HepG2 (cell line): ENCODE data around the gene CPT1C. TPM values are rescaled to one million over a fixed set of nuclear protein-coding genes. Genes with fewer than 3 reads are reported as not detected.

Source experiments
- AFF4 ChIP-seq: sonication (generic); formaldehyde crosslinking; IDR thresholded peaks from 2 replicates; pipeline ENCODE4 v1.4.0; 2020; ENCODE audit warnings: missing genetic modification reagents
- ATF7 ChIP-seq, 2 experiments: fragments of 450-650 bp in 1 of 2; sonication (generic) in 1 of 2; formaldehyde crosslinking in 1 of 2; IDR thresholded peaks; 2 replicates each; pipeline versions ENCODE4 v1.4.0 to v1.6.1; 2016 to 2020; ENCODE audit warnings: antibody characterized with exemption in 1 of 2, mild to moderate bottlenecking in 1 of 2, missing genetic modification reagents in 1 of 2
- FOXC1 ChIP-seq: sonication (generic); formaldehyde crosslinking; IDR thresholded peaks from 2 replicates; pipeline ENCODE4 v1.8.0; 2022; ENCODE audit warnings: mild to moderate bottlenecking, missing genetic modification reagents, borderline replicate concordance
- GFI1 ChIP-seq: sonication (generic); formaldehyde crosslinking; IDR thresholded peaks from 2 replicates; pipeline ENCODE4 v1.5.0; 2020; ENCODE audit warnings: missing genetic modification reagents, mild to moderate bottlenecking, borderline replicate concordance
- GRHL1 ChIP-seq: sonication (generic); formaldehyde crosslinking; conservative IDR thresholded peaks from 2 replicates; pipeline ENCODE4 v1.8.0; 2022; ENCODE audit warnings: missing genetic modification reagents
- KAT8 ChIP-seq: IDR thresholded peaks from 2 replicates; pipeline ENCODE4 v1.6.1; 2016; ENCODE audit warnings: missing genetic modification reagents, missing compliant biosample characterization
- MAFK ChIP-seq, 2 experiments: IDR thresholded peaks in 1 of 2; conservative IDR thresholded peaks in 1 of 2; 2 replicates each; pipeline ENCODE4 v1.6.1; 2011; ENCODE audit warnings: improper control_type of control experiment in 2 of 2, low read length in 2 of 2
- MIXL1 ChIP-seq: IDR thresholded peaks from 2 replicates; pipeline ENCODE4 v1.6.1; 2016
- PLSCR1 ChIP-seq: sonication (generic); formaldehyde crosslinking; IDR thresholded peaks from 2 replicates; pipeline ENCODE4 v1.5.0; 2020; ENCODE audit warnings: missing genetic modification reagents, mild to moderate bottlenecking, borderline replicate concordance
- POLR2AphosphoS5 ChIP-seq: IDR thresholded peaks from 2 replicates; pipeline ENCODE4 v1.6.1; 2012; ENCODE audit warnings: low read depth, low read length
- RORA ChIP-seq: sonication (generic); formaldehyde crosslinking; IDR thresholded peaks from 2 replicates; pipeline ENCODE4 v1.5.0; 2020; ENCODE audit warnings: mild to moderate bottlenecking, missing genetic modification reagents, moderate library complexity
- SIN3B ChIP-seq: fragments of 150-350 bp; IDR thresholded peaks from 2 replicates; pipeline ENCODE4 v1.6.1; 2014; ENCODE audit warnings: low read length
- STAG1 ChIP-seq: sonication (generic); formaldehyde crosslinking; IDR thresholded peaks from 2 replicates; pipeline ENCODE4 v1.4.0; 2020; ENCODE audit warnings: missing genetic modification reagents
- SUZ12 ChIP-seq: fragments of 150-350 bp; IDR thresholded peaks from 2 replicates; pipeline ENCODE4 v1.6.1; 2014; ENCODE audit warnings: low read depth, low read length
- TEAD3 ChIP-seq: optimal IDR thresholded peaks from 2 replicates; pipeline ENCODE3; 2016; ENCODE audit warnings: borderline replicate concordance
- YEATS2 ChIP-seq: sonication (generic); formaldehyde crosslinking; IDR thresholded peaks from 2 replicates; pipeline ENCODE4 v1.4.0; 2020; ENCODE audit warnings: missing genetic modification reagents, borderline replicate concordance
- ZNF18 ChIP-seq: sonication (generic); formaldehyde crosslinking; IDR thresholded peaks from 2 replicates; pipeline ENCODE4 v1.8.0; 2022; ENCODE audit warnings: mild to moderate bottlenecking, missing genetic modification reagents; ENCODE audit not compliant: insufficient replicate concordance
- ZNF274 ChIP-seq: sonication (generic); formaldehyde crosslinking; IDR thresholded peaks from 2 replicates; pipeline ENCODE4 v1.5.1; 2020; ENCODE audit warnings: mild to moderate bottlenecking, missing genetic modification reagents
- ZNF713 ChIP-seq: sonication (generic); formaldehyde crosslinking; IDR thresholded peaks from 2 replicates; pipeline ENCODE4 v1.4.0; 2020; ENCODE audit warnings: mild to moderate bottlenecking, missing genetic modification reagents
- ZNF773 ChIP-seq: sonication (generic); formaldehyde crosslinking; IDR thresholded peaks from 2 replicates; pipeline ENCODE4 v1.4.0; 2020; ENCODE audit warnings: missing genetic modification reagents, borderline replicate concordance
- polyA plus RNA-seq, 8 experiments: library from polyadenylated mRNA; depleted of rRNA in 3 of 8; stranded (reverse) in 7 of 8; unstranded in 1 of 8; fragments of >200 nt; fragmentation: Illumina TruSeq in 4 of 8; extraction: Trizol in 4 of 8; gene quantifications; 2 replicates each; pipeline versions ENCODE4 v1.2.1 to v1.2.3, GENCODE V29; 2011 to 2016; ENCODE audit warnings: low read depth in 4 of 8, missing spikeins in 1 of 8, mixed read lengths in 1 of 8; ENCODE audit not compliant: insufficient read depth in 1 of 8
- total RNA-seq, 5 experiments: library from RNA; depleted of rRNA; stranded (reverse); fragments of >200 nt; fragmentation: Illumina TruSeq; extraction: Trizol; gene quantifications; 2 replicates each; pipeline ENCODE4 v1.2.3, GENCODE V29; 2016; ENCODE audit warnings: low read depth in 1 of 5

CPT1C gene
- total and polyA plus RNA-seq, 2 of the 13 experiments (the other 11 are each of a cell fraction or from before 2014, with no cell fraction given): 0.18 TPM; not detected in 1

DNA sequence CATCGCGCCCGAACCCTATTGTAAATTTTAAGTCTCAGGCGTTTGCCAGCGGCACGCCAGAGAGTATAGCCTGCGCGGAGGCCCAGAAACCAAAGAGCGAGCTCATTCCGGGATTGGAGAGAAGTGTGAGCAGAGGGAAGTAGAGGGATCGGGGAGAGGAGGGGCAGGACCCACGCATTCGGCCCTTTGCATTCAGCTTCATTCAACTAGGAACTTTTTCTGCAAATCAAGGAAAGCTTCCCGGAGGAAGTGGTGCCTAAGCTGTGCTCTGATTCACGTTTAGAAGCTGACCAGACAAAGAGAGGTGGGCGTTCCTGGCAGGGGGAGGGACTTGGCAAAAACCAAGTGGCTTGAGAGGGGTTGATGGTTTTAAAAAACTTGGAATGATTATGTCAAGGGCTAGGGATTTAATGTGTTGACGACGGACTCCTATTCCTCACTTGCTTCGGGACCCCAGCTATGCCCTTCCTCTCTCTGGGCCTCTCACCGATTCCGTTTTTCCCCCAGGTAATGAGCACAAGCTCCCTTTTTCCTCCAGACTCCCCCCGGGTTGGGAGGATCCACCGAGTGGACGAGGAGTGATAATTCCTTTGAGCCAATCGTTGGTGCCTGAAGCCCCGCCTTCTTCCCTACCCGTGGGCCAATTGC lies 14.7 kb upstream of the CPT1C start (continued):
- TF ChIP-seq ZNF18 (CRISPR knock-in tag): no peak
- TF ChIP-seq ZNF713 (CRISPR knock-in tag): no peak
- no peak for TF ChIP-seq PLSCR1 (CRISPR knock-in tag)
- peak; percentile 86 for TF ChIP-seq ATF7 (IDR thresholded peaks at IDR 0.05)
- TF ChIP-seq ATF7 (CRISPR knock-in tag; IDR thresholded peaks at IDR 0.05): no peak
- TF ChIP-seq FOXC1 (CRISPR knock-in tag): no peak
- TF ChIP-seq GFI1 (CRISPR knock-in tag): peak; percentile 78
- TF ChIP-seq GRHL1: no peak
- TF ChIP-seq RORA (CRISPR knock-in tag): no peak
- no peak for TF ChIP-seq SUZ12
- no peak for TF ChIP-seq KAT8 (CRISPR knock-in tag)
- TF ChIP-seq YEATS2 (CRISPR knock-in tag): no peak; the same call in 1 of the 2 replicates
- 0 out of 4 replicates have a peak, but pooled peaks of 1 of the 2 experiments have one; percentile 19 for TF ChIP-seq MAFK (conservative IDR thresholded peaks at IDR 0.05 in 1 of 2, IDR thresholded peaks at IDR 0.05 in 1 of 2; ENCODE audit: low read length in 2 of 2)
- TF ChIP-seq SIN3B: peak; percentile 40; the same call in 1 of the 2 replicates
- TF ChIP-seq ZNF773 (CRISPR knock-in tag): no peak
- TF ChIP-seq TEAD3 (CRISPR knock-in tag): no peak
- no peak for TF ChIP-seq MIXL1 (CRISPR knock-in tag)
- no peak for TF ChIP-seq AFF4 (CRISPR knock-in tag)
- peak; percentile 84 for TF ChIP-seq POLR2AphosphoS5
- TF ChIP-seq STAG1 (CRISPR knock-in tag): no peak
- TF ChIP-seq ZNF274 (CRISPR knock-in tag): peak; percentile 52; the same call in 1 of the 2 replicates
